GM20000 (cell line): ENCODE data around the gene ITGA7.
A peak's percentile ranks its signal among the peaks of the same experiment; 100 is the strongest.

Experiments
- DNase-seq: peaks from one replicate; pipeline ENCODE4 v3.0.0; 2012; ENCODE audit warnings: low spot score
- CTCF ChIP-seq: IDR thresholded peaks from 2 replicates; pipeline ENCODE4 v1.5.1; 2012; ENCODE audit warnings: mild to moderate bottlenecking, control low read depth; ENCODE audit errors: extremely low read depth, missing control alignments

The ITGA7 gene

GRCh38 chr12:55707841-55708694 lies at the start of gene ITGA7:
Gene ITGA7, minus strand, starts transcription at chr12:55707904. Its CDS starts 222 bp downstream, at chr12:55707682.
- peak; percentile 81 for DNase-seq
- no peak for TF ChIP-seq CTCF

- TF ChIP-seq CTCF: no peak
- no peak for DNase-seq
Measured at GRCh38 chr12:55755246-55755645, 47.5 kb upstream of the ITGA7 start.

- TF ChIP-seq CTCF: no peak
- DNase-seq: no peak
Measured at GRCh38 chr12:55748230-55748993, 40.7 kb upstream of the ITGA7 start.

- no peak for DNase-seq
Measured at GRCh38 chr12:55746913-55747231, 39.2 kb upstream of the ITGA7 start.

GRCh38 chr12:55746174-55746912 lies 38.6 kb upstream of the ITGA7 start:
- DNase-seq: no peak
- TF ChIP-seq CTCF: no peak

More at GRCh38 chr12:55746913-55747231, 39.2 kb upstream of the ITGA7 start:
- TF ChIP-seq CTCF: no peak

- DNase-seq: peak; percentile 38
- TF ChIP-seq CTCF: no peak
Measured at GRCh38 chr12:55745361-55746173, 37.9 kb upstream of the ITGA7 start.
